ENCODE measurements around the gene CHST8.

GRCh38 chr19:33677745-33678426 is 56.1 kb downstream of the CHST8 start:
- TF ChIP-seq CTCF (IDR thresholded peaks at IDR 0.05) (no peak), MAX (IDR thresholded peaks at IDR 0.05; ENCODE audit: low read depth) (no peak), TAF1 (IDR thresholded peaks at IDR 0.05; ENCODE audit: borderline replicate concordance, low read depth, low read length) (no peak), CHD2 (IDR thresholded peaks at IDR 0.05; ENCODE audit: low read length, partially characterized antibody) (no peak), POLR2AphosphoS5 (IDR thresholded peaks at IDR 0.05; ENCODE audit: low read depth, low read length) (no peak), GABPA (IDR thresholded peaks at IDR 0.05; ENCODE audit: low read depth) (no peak), TEAD4 (IDR thresholded peaks at IDR 0.05; ENCODE audit: borderline replicate concordance, insufficient read depth) (no peak), NRF1 (IDR thresholded peaks at IDR 0.05; ENCODE audit: low read depth, low read length) (no peak)

Data from SK-N-SH (cell line).